Hepatocyte (in vitro differentiated cells): ENCODE results near the gene KCNE5. TPM values are rescaled to one million over a fixed set of nuclear protein-coding genes. Genes with fewer than 3 reads are reported as not detected.
"Not testable (repeated sequence)": the region's sequence is repeated elsewhere in the genome, so short reads cannot be mapped to it uniquely, and the experiment has no call there.

Source experiments
- DNase-seq: peaks from one replicate; pipeline ENCODE4 v3.0.0-alpha.2; 2016; ENCODE audit warnings: low spot score
- H2AFZ ChIP-seq: fragments of 200-600 bp; sonication (generic); 2 replicates; pipeline ENCODE4 v1.6.0; 2016; ENCODE audit warnings: antibody characterized with exemption, mild to moderate bottlenecking
- H3K27ac ChIP-seq: fragments of 200-600 bp; sonication (generic); 2 replicates; pipeline ENCODE4 v1.5.1; 2016; ENCODE audit warnings: mild to moderate bottlenecking
- H3K27me3 ChIP-seq: fragments of 200-600 bp; sonication (generic); 2 replicates; pipeline ENCODE4 v1.6.1; 2016
- H3K36me3 ChIP-seq: fragments of 200-600 bp; sonication (generic); replicated peaks from 2 replicates; pipeline ENCODE4 v1.5.1; 2016; ENCODE audit warnings: low read depth; ENCODE audit not compliant: insufficient read depth
- H3K4me1 ChIP-seq: fragments of 200-600 bp; sonication (generic); 2 replicates; pipeline ENCODE4 v1.5.1; 2016; ENCODE audit warnings: mild to moderate bottlenecking, moderate library complexity; ENCODE audit not compliant: insufficient read depth
- H3K4me2 ChIP-seq: fragments of 200-600 bp; sonication (generic); 2 replicates; pipeline ENCODE4 v1.6.0; 2016
- H3K4me3 ChIP-seq: fragments of 200-600 bp; sonication (generic); 2 replicates; pipeline ENCODE4 v1.5.1; 2016; ENCODE audit warnings: mild to moderate bottlenecking
- H3K79me2 ChIP-seq: fragments of 200-600 bp; sonication (generic); 2 replicates; pipeline ENCODE4 v1.6.0; 2017; ENCODE audit warnings: mild to moderate bottlenecking
- H3K9me2 ChIP-seq: fragments of 200-600 bp; sonication (generic); replicated peaks from 2 replicates; pipeline ENCODE4 v1.6.0; 2017; ENCODE audit warnings: mild to moderate bottlenecking; ENCODE audit not compliant: insufficient read depth
- H3K9me3 ChIP-seq: fragments of 200-600 bp; sonication (generic); 2 replicates; pipeline ENCODE4 v1.5.1; 2016; ENCODE audit warnings: low read depth, mild to moderate bottlenecking
- H4K20me1 ChIP-seq: fragments of 200-600 bp; sonication (generic); 2 replicates; pipeline ENCODE4 v1.6.0; 2016; ENCODE audit warnings: mild to moderate bottlenecking; ENCODE audit not compliant: insufficient read depth, poor library complexity, severe bottlenecking
- CTCF ChIP-seq: fragments of 200-600 bp; sonication (generic); IDR thresholded peaks from 2 replicates; pipeline ENCODE4 v1.5.1; 2016; ENCODE audit warnings: antibody characterized with exemption, mild to moderate bottlenecking; ENCODE audit not compliant: poor library complexity
- EZH2 ChIP-seq: fragments of 200-600 bp; sonication (generic); IDR thresholded peaks from 2 replicates; pipeline ENCODE4 v1.6.1; 2016; ENCODE audit warnings: antibody characterized with exemption, mild to moderate bottlenecking, borderline replicate concordance
- EZH2phosphoT487 ChIP-seq: fragments of 200-600 bp; sonication (generic); IDR thresholded peaks from one replicate; pipeline ENCODE4 v1.6.1; 2018; ENCODE audit warnings: antibody characterized with exemption, mild to moderate bottlenecking, low read depth, moderate library complexity; ENCODE audit not compliant: unreplicated experiment, severe bottlenecking
- WGBS: methylation state at CpG from one replicate; pipeline ENCODE4 v1.1.6; 2016; ENCODE audit warnings: low lambda C conversion rate; ENCODE audit errors: missing lambda C conversion rate; 5-methylcytosine and 5-hydroxymethylcytosine counted together
- polyA plus RNA-seq: library from polyadenylated mRNA; unstranded; fragments of >200 nt; fragmentation: Nextera tagmentation; extraction: Ambion mirVana; gene quantifications from 2 replicates; pipeline ENCODE4 v1.2.1, GENCODE V29; 2016
- total RNA-seq: library from RNA; depleted of rRNA; stranded (reverse); fragments of >200 nt; gene quantifications from 2 replicates; pipeline ENCODE4 v1.2.3, GENCODE V29; 2014

Gene KCNE5
- total and polyA plus RNA-seq, 2 experiments from 2014 or later = 0.10 to 0.16 TPM

GRCh38 chrX:109660435-109661143 is 35.6 kb upstream of the KCNE5 start:
- DNase-seq = no peak
- Histone ChIP-seq H3K4me2 (no peak overlapping the region), H3K27me3 (no peaks in the 10 kb centered on the region), H3K4me1 (no peaks in the 10 kb centered on the region), H3K4me3 (no peak overlapping the region), H4K20me1 (no peaks in the 10 kb centered on the region), H3K9me3 (no peaks in the 10 kb centered on the region), H3K36me3 (no peaks in the 10 kb centered on the region), H2AFZ (no peak overlapping the region), H3K27ac (no peak overlapping the region), H3K79me2 (no peaks in the 10 kb centered on the region), H3K9me2 (no peaks in the 10 kb centered on the region)
- TF ChIP-seq CTCF (no peak), EZH2phosphoT487 (no peak), EZH2 (no peak)
- 81% methylated on average over 2 of the region's 2 CpGs for WGBS

DNA sequence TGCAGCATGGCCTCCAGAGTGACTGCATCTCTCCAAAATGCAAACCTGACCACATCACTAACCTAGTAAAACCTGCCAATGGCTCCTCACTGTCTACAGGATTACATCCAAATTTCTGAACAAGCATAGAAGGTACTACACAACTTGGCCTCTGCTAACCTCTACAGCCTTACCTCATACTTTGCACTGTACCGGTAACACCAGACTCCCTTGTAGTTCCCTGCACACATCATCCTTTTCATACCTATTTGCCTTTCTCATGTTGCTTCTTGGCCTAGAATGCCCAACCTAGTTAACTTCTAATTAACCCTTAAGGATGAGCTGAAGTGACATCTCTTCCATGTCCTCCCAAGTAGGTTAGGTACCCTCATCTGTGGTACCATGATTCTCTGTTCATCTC is 33.4 kb upstream of the KCNE5 start:
- TF ChIP-seq EZH2phosphoT487 (no peak), CTCF (no peak), EZH2 (no peak)
- Histone ChIP-seq H3K4me2 (no peak overlapping the region), H3K4me1 (no peaks in the 10 kb centered on the region), H3K9me2 (no peaks in the 10 kb centered on the region), H2AFZ (no peak overlapping the region), H3K79me2 (no peaks in the 10 kb centered on the region), H3K36me3 (no peaks in the 10 kb centered on the region), H3K27me3 (no peaks in the 10 kb centered on the region), H3K4me3 (no peak overlapping the region), H3K27ac (no peak overlapping the region), H3K9me3 (no peaks in the 10 kb centered on the region), H4K20me1 (no peaks in the 10 kb centered on the region)
- WGBS = 96% methylated on average over 1 of the region's 1 CpG
- no peak for DNase-seq

DNA sequence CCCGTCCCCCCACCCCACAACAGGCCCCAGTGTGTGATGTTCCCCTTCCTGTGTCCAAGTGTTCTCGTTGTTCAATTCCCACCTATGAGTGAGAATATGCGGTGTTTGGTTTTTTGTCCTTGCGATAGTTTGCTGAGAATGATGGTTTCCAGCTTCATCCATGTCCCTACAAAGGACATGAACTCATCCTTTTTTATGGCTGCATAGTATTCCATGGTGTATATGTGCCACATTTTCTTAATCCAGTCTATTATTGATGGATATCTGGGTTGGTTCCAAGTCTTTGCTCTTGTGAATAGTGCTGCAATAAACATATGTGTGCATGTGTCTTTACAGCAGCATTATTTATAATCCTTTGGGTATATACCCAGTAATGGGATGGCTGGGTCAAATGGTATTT is 32.4 kb upstream of the KCNE5 start:
- H2AFZ ChIP-seq, H3K9me2 ChIP-seq, DNase-seq, H3K4me3 ChIP-seq, H3K79me2 ChIP-seq, H3K4me2 ChIP-seq, H3K27ac ChIP-seq, H3K4me1 ChIP-seq, H3K9me3 ChIP-seq, H4K20me1 ChIP-seq, H3K36me3 ChIP-seq, H3K27me3 ChIP-seq: not testable (repeated sequence)
- 58% methylated on average over 2 of the region's 4 CpGs for WGBS

GRCh38 chrX:109656774-109657173 is 31.8 kb upstream of the KCNE5 start:
- no peak for DNase-seq
- Histone ChIP-seq H3K9me2 (no peaks in the 10 kb centered on the region), H3K27ac (no peak overlapping the region), H4K20me1 (no peaks in the 10 kb centered on the region), H3K9me3 (no peaks in the 10 kb centered on the region), H3K27me3 (no peaks in the 10 kb centered on the region), H2AFZ (no peak overlapping the region), H3K4me1 (no peaks in the 10 kb centered on the region), H3K4me2 (no peak overlapping the region), H3K79me2 (no peaks in the 10 kb centered on the region), H3K36me3 (no peaks in the 10 kb centered on the region), H3K4me3 (no peak overlapping the region)
- TF ChIP-seq EZH2phosphoT487 = no peak
- no peak for TF ChIP-seq EZH2
- no peak for TF ChIP-seq CTCF
- WGBS = 73% methylated on average over 4 of the region's 4 CpGs
